GM12878 (cell line): Measurements from ENCODE around the gene IKZF5. TPM values are rescaled to one million over a fixed set of nuclear protein-coding genes. Genes with fewer than 3 reads are reported as not detected.

Source experiments
- ATF2 ChIP-seq: IDR thresholded peaks from 2 replicates; pipeline ENCODE4 v1.6.1; 2012; ENCODE audit warnings: low read length, inconsistent platforms
- BACH1 ChIP-seq: fragments of 450-650 bp; IDR thresholded peaks from 2 replicates; pipeline ENCODE4 v1.6.1; 2017; ENCODE audit warnings: mild to moderate bottlenecking, borderline replicate concordance
- CHD4 ChIP-seq: fragments of 200-600 bp; sonication (generic); IDR thresholded peaks from 2 replicates; pipeline ENCODE4 v1.6.1; 2016; ENCODE audit warnings: mild to moderate bottlenecking
- CREM ChIP-seq: IDR thresholded peaks from 2 replicates; pipeline ENCODE4 v1.6.1; 2014; ENCODE audit warnings: antibody characterized with exemption, low read depth
- CTCF ChIP-seq, 3 experiments: IDR thresholded peaks in 2 of 3; conservative IDR thresholded peaks in 1 of 3; 2 replicates each; pipeline ENCODE4 v1.5.1; 2011; ENCODE audit warnings: low read depth in 3 of 3, low read length in 3 of 3, mild to moderate bottlenecking in 3 of 3, control low read depth in 2 of 3, moderate library complexity in 2 of 3, inconsistent platforms in 1 of 3, mixed read lengths in 1 of 3; ENCODE audit not compliant: control insufficient read depth in 2 of 3, insufficient read depth in 1 of 3; ENCODE audit errors: extremely low read depth in 1 of 3
- EED ChIP-seq: sonication (generic); IDR thresholded peaks from 2 replicates; pipeline ENCODE4 v1.6.1; 2016; ENCODE audit warnings: antibody characterized with exemption, low read depth
- ESRRA ChIP-seq: IDR thresholded peaks from 2 replicates; pipeline ENCODE4 v1.6.1; 2012; ENCODE audit warnings: mild to moderate bottlenecking, low read length, improper control_type of control experiment
- EZH2 ChIP-seq: IDR thresholded peaks from 2 replicates; pipeline ENCODE4 v1.6.1; 2012; ENCODE audit warnings: low read depth, mild to moderate bottlenecking, control low read depth, inconsistent platforms, low read length, borderline replicate concordance; ENCODE audit not compliant: control insufficient read depth
- HDAC2 ChIP-seq: fragments of 200-600 bp; sonication (generic); IDR thresholded peaks from 2 replicates; pipeline ENCODE4 v1.6.1; 2017
- HDGF ChIP-seq: fragments of 450-650 bp; IDR thresholded peaks from 2 replicates; pipeline ENCODE4 v1.6.1; 2016; ENCODE audit warnings: antibody characterized with exemption
- KAT2A ChIP-seq: conservative IDR thresholded peaks from 2 replicates; pipeline ENCODE4 v1.6.1; 2011; ENCODE audit warnings: low read depth, low read length; ENCODE audit not compliant: control insufficient read depth
- LARP7 ChIP-seq: fragments of 450-650 bp; IDR thresholded peaks from 2 replicates; pipeline ENCODE4 v1.6.1; 2017; ENCODE audit warnings: mild to moderate bottlenecking
- MLLT1 ChIP-seq: fragments of 450-650 bp; IDR thresholded peaks from 2 replicates; pipeline ENCODE4 v1.6.1; 2016; ENCODE audit warnings: mild to moderate bottlenecking
- MYB ChIP-seq: fragments of 150-350 bp; IDR thresholded peaks from 2 replicates; pipeline ENCODE4 v1.6.1; 2014; ENCODE audit warnings: mild to moderate bottlenecking, low read depth, low read length, borderline replicate concordance
- MYC ChIP-seq: IDR thresholded peaks from 2 replicates; pipeline ENCODE4 v1.6.1; 2011; ENCODE audit warnings: mild to moderate bottlenecking, low read length, moderate library complexity, inconsistent platforms; ENCODE audit not compliant: insufficient read depth, insufficient replicate concordance, insufficient read length, severe bottlenecking
- NFIC ChIP-seq: IDR thresholded peaks from 2 replicates; pipeline ENCODE4 v1.6.1; 2012; ENCODE audit warnings: low read depth, mild to moderate bottlenecking, inconsistent platforms, low read length, moderate library complexity
- NFXL1 ChIP-seq: fragments of 450-650 bp; IDR thresholded peaks from 2 replicates; pipeline ENCODE4 v1.6.1; 2017; ENCODE audit warnings: antibody characterized with exemption, mild to moderate bottlenecking, borderline replicate concordance
- NFYA ChIP-seq: IDR thresholded peaks from 2 replicates; pipeline ENCODE4 v1.6.1; 2011; ENCODE audit warnings: low read depth, mild to moderate bottlenecking, low read length, improper control_type of control experiment, borderline replicate concordance
- PAX8 ChIP-seq: fragments of 450-650 bp; IDR thresholded peaks from 2 replicates; pipeline ENCODE4 v1.6.1; 2017; ENCODE audit warnings: mild to moderate bottlenecking, moderate library complexity
- POLR2A ChIP-seq: IDR thresholded peaks from 2 replicates; pipeline ENCODE4 v1.6.1; 2011; ENCODE audit warnings: low read depth, mild to moderate bottlenecking, low read length
- POLR2AphosphoS5 ChIP-seq: IDR thresholded peaks from 2 replicates; pipeline ENCODE4 v1.6.1; 2011; ENCODE audit warnings: mild to moderate bottlenecking, low read length, inconsistent platforms
- SP1 ChIP-seq: IDR thresholded peaks from one replicate; pipeline ENCODE4 v1.6.1; 2011; ENCODE audit warnings: low read depth, low read length
- STAT1 ChIP-seq: fragments of 450-650 bp; conservative IDR thresholded peaks from 2 replicates; pipeline ENCODE4 v1.6.1; 2014; ENCODE audit warnings: antibody characterized with exemption, mild to moderate bottlenecking
- SUZ12 ChIP-seq: fragments of 200-600 bp; sonication (generic); IDR thresholded peaks from one replicate; pipeline ENCODE4 v1.6.1; 2018; ENCODE audit warnings: antibody characterized with exemption, mild to moderate bottlenecking; ENCODE audit not compliant: unreplicated experiment
- TARDBP ChIP-seq: IDR thresholded peaks from 2 replicates; pipeline ENCODE4 v1.6.1; 2016; ENCODE audit warnings: borderline replicate concordance
- TBL1XR1 ChIP-seq: IDR thresholded peaks from 2 replicates; pipeline ENCODE4 v1.6.1; 2012; ENCODE audit warnings: low read depth, low read length, improper control_type of control experiment
- ZNF207 ChIP-seq: fragments of 450-650 bp; IDR thresholded peaks from 2 replicates; pipeline ENCODE4 v1.6.1; 2014; ENCODE audit warnings: antibody characterized with exemption, mild to moderate bottlenecking, borderline replicate concordance
- ZNF384 ChIP-seq: IDR thresholded peaks from 2 replicates; pipeline ENCODE4 v1.6.1; 2012; ENCODE audit warnings: low read depth, mild to moderate bottlenecking, low read length, improper control_type of control experiment, borderline replicate concordance
- polyA plus RNA-seq, 11 experiments: library from polyadenylated mRNA; depleted of rRNA in 4 of 11; unstranded in 6 of 11; stranded (reverse) in 5 of 11; fragments of >200 nt; fragmentation: Nextera tagmentation in 4 of 11; fragmentation: Illumina TruSeq in 1 of 11; extraction: Ambion mirVana in 4 of 11; extraction: Trizol in 1 of 11; gene quantifications; 1 replicate in 1 of 11; 2 replicates in 10 of 11; pipeline versions ENCODE4 v1.2.1 to v1.2.3, GENCODE V29; 2011 to 2016; ENCODE audit warnings: inconsistent platforms in 2 of 11, missing spikeins in 2 of 11, low read depth in 1 of 11
- total RNA-seq, 4 experiments: library from RNA; depleted of rRNA in 3 of 4; stranded (reverse); fragments of >200 nt in 3 of 4; fragmentation: Illumina TruSeq in 1 of 4; extraction: Trizol in 1 of 4; gene quantifications; 2 replicates each; pipeline versions ENCODE4 v1.2.1 to v1.2.3, GENCODE V29; 2013 to 2021

Gene IKZF5
- total and polyA plus RNA-seq, 10 of the 15 experiments (the other 5 are each of a cell fraction or from before 2014, with no cell fraction given): 5.3 to 23.2 (median 11.8) TPM

GRCh38 chr10:123008355-123009104, at the start of gene IKZF5, which contains the start of gene ACADSB (continued):
- TF ChIP-seq CREM (peak; percentile 79), POLR2AphosphoS5 (peak; percentile 96), BACH1 (0 out of 2 replicates have a peak, but pooled peaks have one; percentile 4), MLLT1 (no peak; the same call in 1 of the 2 replicates), TBL1XR1 (no peak), LARP7 (peak; percentile 35; the same call in 1 of the 2 replicates), MYC (no peak), KAT2A (no peak), POLR2A (peak; percentile 99), HDAC2 (no peak), ZNF207 (no peak; the same call in 1 of the 2 replicates), ZNF384 (no peak), ATF2 (no peak), TARDBP (no peak), PAX8 (no peak), NFXL1 (no peak), ESRRA (no peak), EED (no peak), SP1 (peak; percentile 65), STAT1 (no peak), NFIC (no peak), CTCF (IDR thresholded peaks at IDR 0.05 in 2 of 3, conservative IDR thresholded peaks at IDR 0.05 in 1 of 3; ENCODE audit: control insufficient read depth in 2 of 3, extremely low read depth in 1 of 3, insufficient read depth in 1 of 3, low read depth in 3 of 3, low read length in 3 of 3) (no peak), SUZ12 (no peak), CHD4 (no peak), HDGF (peak; percentile 95), EZH2 (no peak), NFYA (no peak), MYB (no peak)
